Measurements from ENCODE around the gene CYP20A1. TPM values are rescaled to one million over a fixed set of nuclear protein-coding genes. Genes with fewer than 3 reads are reported as not detected.
"Not testable (repeated sequence)": the region's sequence is repeated elsewhere in the genome, so short reads cannot be mapped to it uniquely, and the experiment has no call there.

The CYP20A1 gene
- total and polyA plus RNA-seq, 2 donors (not counting 1 experiment from before 2014, with no cell fraction given) = 35.9 to 36.3 TPM

DNA sequence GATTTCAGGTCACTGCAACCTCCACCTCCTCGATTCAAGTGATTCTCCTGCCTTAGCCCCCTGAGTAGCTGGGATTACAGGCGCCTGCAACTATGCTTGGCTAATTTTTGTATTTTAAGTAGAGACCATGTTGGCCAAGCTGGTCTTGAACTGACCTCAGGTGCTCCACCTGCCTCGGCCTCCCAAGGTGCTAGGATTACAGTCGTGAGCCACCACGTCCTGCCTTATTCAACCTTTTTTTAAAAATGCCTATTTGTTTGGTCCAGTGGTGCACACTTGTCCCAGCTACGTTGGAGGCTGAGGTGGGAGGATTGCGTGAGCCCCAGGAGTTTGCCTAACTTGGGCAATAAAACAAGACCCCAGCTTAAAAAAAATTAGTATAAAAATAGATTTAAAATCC lies 43.3 kb downstream of the CYP20A1 start:
- peaks cover 14% of the 10 kb centered on the region for H3K36me3 ChIP-seq (ENCODE audit: control insufficient read depth, insufficient read depth, low read length)
- no peak for TF ChIP-seq EZH2 (IDR thresholded peaks at IDR 0.05; ENCODE audit: low read length, missing control alignments)
- TF ChIP-seq, protein P1, sequence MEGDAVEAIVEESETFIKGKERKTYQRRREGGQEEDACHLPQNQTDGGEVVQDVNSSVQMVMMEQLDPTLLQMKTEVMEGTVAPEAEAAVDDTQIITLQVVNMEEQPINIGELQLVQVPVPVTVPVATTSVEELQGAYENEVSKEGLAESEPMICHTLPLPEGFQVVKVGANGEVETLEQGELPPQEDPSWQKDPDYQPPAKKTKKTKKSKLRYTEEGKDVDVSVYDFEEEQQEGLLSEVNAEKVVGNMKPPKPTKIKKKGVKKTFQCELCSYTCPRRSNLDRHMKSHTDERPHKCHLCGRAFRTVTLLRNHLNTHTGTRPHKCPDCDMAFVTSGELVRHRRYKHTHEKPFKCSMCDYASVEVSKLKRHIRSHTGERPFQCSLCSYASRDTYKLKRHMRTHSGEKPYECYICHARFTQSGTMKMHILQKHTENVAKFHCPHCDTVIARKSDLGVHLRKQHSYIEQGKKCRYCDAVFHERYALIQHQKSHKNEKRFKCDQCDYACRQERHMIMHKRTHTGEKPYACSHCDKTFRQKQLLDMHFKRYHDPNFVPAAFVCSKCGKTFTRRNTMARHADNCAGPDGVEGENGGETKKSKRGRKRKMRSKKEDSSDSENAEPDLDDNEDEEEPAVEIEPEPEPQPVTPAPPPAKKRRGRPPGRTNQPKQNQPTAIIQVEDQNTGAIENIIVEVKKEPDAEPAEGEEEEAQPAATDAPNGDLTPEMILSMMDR (conservative IDR thresholded peaks at IDR 0.05 in 1 of 2, IDR thresholded peaks at IDR 0.05 in 1 of 2; ENCODE audit: low read depth in 1 of 2, low read length in 2 of 2) = no peak

DNA sequence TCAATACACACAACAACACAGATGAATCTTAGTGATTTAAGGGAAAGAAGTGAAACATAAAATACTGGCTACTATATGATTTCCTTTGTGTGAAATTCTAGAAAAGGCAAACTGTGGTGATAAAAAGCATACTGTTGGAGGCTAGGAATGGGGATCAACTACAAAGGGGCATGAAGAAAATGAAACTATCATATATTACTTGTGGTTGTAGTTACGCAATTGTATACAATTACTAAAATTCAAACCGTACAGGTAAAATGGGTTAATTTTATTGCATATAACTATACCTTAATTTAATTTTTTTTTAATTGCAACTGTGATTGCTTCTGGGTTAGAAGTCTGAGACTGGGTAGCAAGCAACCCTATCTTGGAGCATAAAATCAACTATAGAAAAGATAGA lies 47.7 kb downstream of the CYP20A1 start:
- Histone ChIP-seq H3K9me3 (ENCODE audit: control insufficient read depth, insufficient read depth, low read depth, low read length) (no peaks in the 10 kb centered on the region), H3K4me1 (ENCODE audit: control insufficient read depth, extremely low read depth, insufficient read depth, low read length) (no peaks in the 10 kb centered on the region), H4K20me1 (ENCODE audit: control insufficient read depth, extremely low read depth, insufficient read depth, low read length) (no peaks in the 10 kb centered on the region), H3K4me2 (ENCODE audit: extremely low read depth, insufficient read depth, low read length) (no peak overlapping the region), H3K27me3 (ENCODE audit: control insufficient read depth, insufficient read depth, low read length) (no peaks in the 10 kb centered on the region), H3K79me2 (ENCODE audit: control insufficient read depth, insufficient read depth, low read length) (no peaks in the 10 kb centered on the region), H3K4me3 (replicated peaks in 1 of 4; ENCODE audit: control extremely low read depth in 1 of 4, insufficient read depth in 1 of 4, low read depth in 3 of 4, low read length in 4 of 4) (no peak overlapping the region), H3K9ac (ENCODE audit: insufficient read depth, low read length) (no peak overlapping the region), H3K36me3 (ENCODE audit: control insufficient read depth, insufficient read depth, low read length) (peaks cover 6% of the 10 kb centered on the region), H3K27ac (ENCODE audit: insufficient read depth, low read length) (no peak overlapping the region), H2AFZ (ENCODE audit: low read length) (no peak overlapping the region)
- no peak for DNase-seq (ENCODE audit: low read depth in 2 of 2)
- TF ChIP-seq, protein P1 (conservative IDR thresholded peaks at IDR 0.05 in 1 of 2, IDR thresholded peaks at IDR 0.05 in 1 of 2; ENCODE audit: low read depth in 1 of 2, low read length in 2 of 2) = no peak

More for the DNA sequence above, 43.3 kb downstream of the CYP20A1 start:
- no peak overlapping the region for H2AFZ ChIP-seq (ENCODE audit: low read length)
- H3K27ac ChIP-seq (ENCODE audit: insufficient read depth, low read length) = no peak overlapping the region
- H4K20me1 ChIP-seq (ENCODE audit: control insufficient read depth, extremely low read depth, insufficient read depth, low read length) = no peaks in the 10 kb centered on the region
- no peak overlapping the region for H3K4me3 ChIP-seq (replicated peaks in 1 of 4; ENCODE audit: control extremely low read depth in 1 of 4, insufficient read depth in 1 of 4, low read depth in 3 of 4, low read length in 4 of 4)
- H3K9me3 ChIP-seq (ENCODE audit: control insufficient read depth, insufficient read depth, low read depth, low read length) = no peaks in the 10 kb centered on the region
- H3K4me2 ChIP-seq (ENCODE audit: extremely low read depth, insufficient read depth, low read length) = no peak overlapping the region
- no peaks in the 10 kb centered on the region for H3K27me3 ChIP-seq (ENCODE audit: control insufficient read depth, insufficient read depth, low read length)
- H3K79me2 ChIP-seq (ENCODE audit: control insufficient read depth, insufficient read depth, low read length) = no peaks in the 10 kb centered on the region
- no peak for DNase-seq (ENCODE audit: low read depth in 2 of 2)
- H3K9ac ChIP-seq (ENCODE audit: insufficient read depth, low read length) = no peak overlapping the region
- no peaks in the 10 kb centered on the region for H3K4me1 ChIP-seq (ENCODE audit: control insufficient read depth, extremely low read depth, insufficient read depth, low read length)

DNA sequence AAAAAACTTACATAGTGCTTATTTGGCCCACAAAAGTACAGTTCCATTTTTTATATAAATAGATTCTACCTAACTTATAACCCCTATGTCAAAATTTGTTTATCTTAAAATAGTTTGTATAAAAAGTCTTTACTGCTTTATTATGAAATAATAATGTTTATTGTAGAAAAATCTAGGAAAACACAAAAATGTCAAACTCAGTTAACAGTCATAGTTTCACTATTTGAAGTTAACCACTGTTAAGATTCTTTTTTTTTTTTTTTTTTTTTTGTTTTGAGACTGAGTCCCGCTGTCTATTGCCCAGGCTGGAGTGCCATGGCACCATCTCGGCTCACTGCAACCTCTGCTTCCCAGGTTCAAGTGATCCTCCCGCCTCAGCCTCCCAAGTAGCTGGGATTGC lies 62.8 kb downstream of the CYP20A1 start:
- Histone ChIP-seq H3K27me3 (ENCODE audit: control insufficient read depth, insufficient read depth, low read length) (no peaks in the 10 kb centered on the region), H3K9ac (ENCODE audit: insufficient read depth, low read length) (no peak overlapping the region), H3K36me3 (ENCODE audit: control insufficient read depth, insufficient read depth, low read length) (no peaks in the 10 kb centered on the region), H2AFZ (ENCODE audit: low read length) (no peak overlapping the region), H4K20me1 (ENCODE audit: control insufficient read depth, extremely low read depth, insufficient read depth, low read length) (no peaks in the 10 kb centered on the region), H3K4me2 (ENCODE audit: extremely low read depth, insufficient read depth, low read length) (no peak overlapping the region), H3K4me3 (replicated peaks in 1 of 4; ENCODE audit: control extremely low read depth in 1 of 4, insufficient read depth in 1 of 4, low read depth in 3 of 4, low read length in 4 of 4) (no peak overlapping the region), H3K4me1 (ENCODE audit: control insufficient read depth, extremely low read depth, insufficient read depth, low read length) (no peaks in the 10 kb centered on the region), H3K79me2 (ENCODE audit: control insufficient read depth, insufficient read depth, low read length) (no peaks in the 10 kb centered on the region), H3K9me3 (ENCODE audit: control insufficient read depth, insufficient read depth, low read depth, low read length) (no peaks in the 10 kb centered on the region), H3K27ac (ENCODE audit: insufficient read depth, low read length) (no peak overlapping the region)
- TF ChIP-seq EZH2 (IDR thresholded peaks at IDR 0.05; ENCODE audit: low read length, missing control alignments) = no peak
- TF ChIP-seq, protein P1 (conservative IDR thresholded peaks at IDR 0.05 in 1 of 2, IDR thresholded peaks at IDR 0.05 in 1 of 2; ENCODE audit: low read depth in 1 of 2, low read length in 2 of 2) = no peak
- peak in 1 of 2 donors; percentile 48 for DNase-seq (ENCODE audit: low read depth in 2 of 2)

DNA sequence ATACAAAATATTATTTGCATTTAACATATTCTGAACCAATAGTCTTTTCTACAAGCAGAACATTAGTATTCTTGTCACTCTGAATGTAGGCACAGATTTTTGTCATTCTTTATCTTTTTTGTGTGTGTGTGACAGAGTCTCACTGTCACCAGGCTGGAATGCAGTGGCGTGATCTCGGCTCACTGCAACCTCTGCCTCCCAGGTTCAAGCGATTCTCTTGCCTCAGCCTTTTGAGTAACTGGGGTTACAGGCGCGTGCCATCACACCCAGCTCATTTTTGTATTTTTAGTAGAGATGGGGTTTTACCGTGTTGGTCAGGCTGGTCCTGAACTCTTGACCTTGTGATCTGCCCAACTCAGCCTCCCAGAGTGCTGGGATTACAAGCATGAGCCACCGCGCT lies 63.8 kb downstream of the CYP20A1 start:
- H3K4me1 ChIP-seq (ENCODE audit: control insufficient read depth, extremely low read depth, insufficient read depth, low read length); H3K4me3 ChIP-seq (replicated peaks in 1 of 4; ENCODE audit: control extremely low read depth in 1 of 4, insufficient read depth in 1 of 4, low read depth in 3 of 4, low read length in 4 of 4); H2AFZ ChIP-seq (ENCODE audit: low read length); H3K36me3 ChIP-seq (ENCODE audit: control insufficient read depth, insufficient read depth, low read length); H3K27me3 ChIP-seq (ENCODE audit: control insufficient read depth, insufficient read depth, low read length); H3K9ac ChIP-seq (ENCODE audit: insufficient read depth, low read length); H4K20me1 ChIP-seq (ENCODE audit: control insufficient read depth, extremely low read depth, insufficient read depth, low read length); H3K79me2 ChIP-seq (ENCODE audit: control insufficient read depth, insufficient read depth, low read length); H3K27ac ChIP-seq (ENCODE audit: insufficient read depth, low read length); H3K4me2 ChIP-seq (ENCODE audit: extremely low read depth, insufficient read depth, low read length); H3K9me3 ChIP-seq (ENCODE audit: control insufficient read depth, insufficient read depth, low read depth, low read length): not testable (repeated sequence)
- DNase-seq (ENCODE audit: low read depth in 2 of 2) = peak in 1 of 2 donors; percentile 4

All from fibroblast of lung (primary cell).